HG03558 (cell line): ENCODE results near the gene NPHS1.

Experiments
- ATAC-seq: cut with Tn5 transposase; IDR thresholded peaks from one replicate; pipeline ENCODE4 v1.9.1; 2021; ENCODE audit warnings: moderate number of reproducible peaks; ENCODE audit not compliant: unreplicated experiment; ENCODE audit errors: extremely low read depth

The NPHS1 gene

GRCh38 chr19:35791814-35792279 is 60.5 kb downstream of the NPHS1 start:
- ATAC-seq: no peak

GRCh38 chr19:35790981-35791813 is 61.1 kb downstream of the NPHS1 start:
- no peak for ATAC-seq

GRCh38 chr19:35789978-35790944 is 62.0 kb downstream of the NPHS1 start:
- ATAC-seq: no peak

GRCh38 chr19:35789195-35789977 is 62.9 kb downstream of the NPHS1 start:
- no peak for ATAC-seq

GRCh38 chr19:35788205-35788960 is 63.9 kb downstream of the NPHS1 start:
- no peak for ATAC-seq

GRCh38 chr19:35787227-35787799 is 65.0 kb downstream of the NPHS1 start:
- no peak for ATAC-seq

GRCh38 chr19:35786299-35787160 is 65.8 kb downstream of the NPHS1 start:
- ATAC-seq: no peak

- ATAC-seq: no peak
Measured at GRCh38 chr19:35785339-35785627, 67.0 kb downstream of the NPHS1 start.

GRCh38 chr19:35784503-35785338 is 67.6 kb downstream of the NPHS1 start:
- ATAC-seq: no peak

- ATAC-seq: no peak
Measured at GRCh38 chr19:35783469-35784434, 68.6 kb downstream of the NPHS1 start.

GRCh38 chr19:35782589-35782988 is 69.7 kb downstream of the NPHS1 start:
- no peak for ATAC-seq

GRCh38 chr19:35781650-35782049 is 70.7 kb downstream of the NPHS1 start:
- no peak for ATAC-seq

- ATAC-seq: no peak
Measured at GRCh38 chr19:35780717-35781116, 71.6 kb downstream of the NPHS1 start.

GRCh38 chr19:35780058-35780457 is 72.2 kb downstream of the NPHS1 start:
- no peak for ATAC-seq

- ATAC-seq: no peak
Measured at GRCh38 chr19:35779033-35779432, 73.3 kb downstream of the NPHS1 start.

GRCh38 chr19:35777961-35778360 is 74.3 kb downstream of the NPHS1 start:
- ATAC-seq: no peak
